OCI-LY7 (cell line): Measurements from ENCODE around the gene ACBD5.

Experiments
- EZH2phosphoT487 ChIP-seq: fragments of 200-600 bp; sonication (generic); IDR thresholded peaks from 2 replicates; pipeline ENCODE4 v1.6.1; 2018; ENCODE audit warnings: low read depth, borderline replicate concordance, mild to moderate bottlenecking, mixed run types, antibody characterized with exemption, low read length, moderate library complexity, mixed read lengths
- TF ChIP-seq, protein P1 (sequence below): fragments of 200-600 bp; sonication (generic); conservative IDR thresholded peaks from 2 replicates; pipeline ENCODE4 v1.5.1; 2014; ENCODE audit warnings: mild to moderate bottlenecking, antibody characterized with exemption, low read length, moderate library complexity, mixed read lengths

DNA sequence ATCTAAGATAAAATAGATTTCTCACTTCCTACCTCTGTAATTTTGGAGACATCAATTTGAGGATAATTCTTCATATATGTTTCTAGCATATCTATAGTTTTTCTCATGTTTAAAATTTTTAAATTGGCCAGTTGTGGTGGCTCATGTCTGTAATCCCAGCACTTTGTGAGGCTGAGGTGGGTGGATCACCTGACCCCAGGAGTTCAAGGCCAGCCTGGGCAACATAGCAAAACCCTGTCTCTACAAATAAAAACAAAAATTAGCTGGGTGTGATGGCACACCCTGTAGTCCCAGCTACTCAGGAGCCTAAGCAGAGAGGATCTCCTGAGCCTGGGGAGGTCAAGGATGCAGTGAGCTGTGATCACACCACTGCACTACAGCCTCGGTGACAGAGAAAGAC, 4.9 kb downstream of the ACBD5 start:
- TF ChIP-seq, protein P1, sequence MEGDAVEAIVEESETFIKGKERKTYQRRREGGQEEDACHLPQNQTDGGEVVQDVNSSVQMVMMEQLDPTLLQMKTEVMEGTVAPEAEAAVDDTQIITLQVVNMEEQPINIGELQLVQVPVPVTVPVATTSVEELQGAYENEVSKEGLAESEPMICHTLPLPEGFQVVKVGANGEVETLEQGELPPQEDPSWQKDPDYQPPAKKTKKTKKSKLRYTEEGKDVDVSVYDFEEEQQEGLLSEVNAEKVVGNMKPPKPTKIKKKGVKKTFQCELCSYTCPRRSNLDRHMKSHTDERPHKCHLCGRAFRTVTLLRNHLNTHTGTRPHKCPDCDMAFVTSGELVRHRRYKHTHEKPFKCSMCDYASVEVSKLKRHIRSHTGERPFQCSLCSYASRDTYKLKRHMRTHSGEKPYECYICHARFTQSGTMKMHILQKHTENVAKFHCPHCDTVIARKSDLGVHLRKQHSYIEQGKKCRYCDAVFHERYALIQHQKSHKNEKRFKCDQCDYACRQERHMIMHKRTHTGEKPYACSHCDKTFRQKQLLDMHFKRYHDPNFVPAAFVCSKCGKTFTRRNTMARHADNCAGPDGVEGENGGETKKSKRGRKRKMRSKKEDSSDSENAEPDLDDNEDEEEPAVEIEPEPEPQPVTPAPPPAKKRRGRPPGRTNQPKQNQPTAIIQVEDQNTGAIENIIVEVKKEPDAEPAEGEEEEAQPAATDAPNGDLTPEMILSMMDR = no peak
- TF ChIP-seq EZH2phosphoT487 = no peak
